Measurements from ENCODE around the gene PROSER3. TPM values are rescaled to one million over a fixed set of nuclear protein-coding genes. Genes with fewer than 3 reads are reported as not detected.

Gene PROSER3
- total and polyA plus RNA-seq, 9 of the 15 experiments (the other 6 are each of a cell fraction or from before 2014, with no cell fraction given), result 1.0 to 39.5 (median 5.1) TPM

DNA sequence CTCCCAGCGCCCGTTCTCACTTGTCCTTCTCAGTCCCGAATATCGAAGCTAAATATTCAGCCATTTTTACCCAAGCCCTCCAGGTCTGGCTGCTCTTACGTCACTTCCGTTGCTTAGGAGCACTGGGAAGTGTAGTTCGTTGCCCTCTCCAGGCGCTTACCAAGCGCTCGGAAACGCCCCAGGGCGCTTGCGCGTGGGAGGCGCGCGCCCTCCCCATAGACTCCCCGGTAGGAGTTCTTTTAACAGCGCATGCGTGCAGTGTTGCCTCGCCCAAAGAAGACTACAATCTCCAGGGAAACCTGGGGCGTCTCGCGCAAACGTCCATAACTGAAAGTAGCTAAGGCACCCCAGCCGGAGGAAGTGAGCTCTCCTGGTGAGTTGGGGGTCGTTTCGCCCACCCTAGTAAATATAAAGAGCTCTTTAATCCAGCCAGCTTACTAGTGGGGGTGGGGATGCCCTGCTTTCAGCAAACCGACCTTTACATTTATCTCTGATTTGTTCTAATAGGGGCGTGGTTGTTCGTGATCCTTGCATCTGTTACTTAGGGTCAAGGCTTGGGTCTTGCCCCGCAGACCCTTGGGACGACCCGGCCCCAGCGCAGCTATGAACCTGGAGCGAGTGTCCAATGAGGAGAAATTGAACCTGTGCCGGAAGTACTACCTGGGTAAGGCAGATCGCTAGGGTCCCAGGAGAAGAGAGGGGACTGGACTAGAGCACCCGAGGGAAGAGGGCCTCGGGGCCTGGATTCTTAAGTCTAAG lies 12.5 kb upstream of the PROSER3 start, which contains the start of the genes PSENEN and U2AF1L4 (continued):
- TF ChIP-seq, protein P1, sequence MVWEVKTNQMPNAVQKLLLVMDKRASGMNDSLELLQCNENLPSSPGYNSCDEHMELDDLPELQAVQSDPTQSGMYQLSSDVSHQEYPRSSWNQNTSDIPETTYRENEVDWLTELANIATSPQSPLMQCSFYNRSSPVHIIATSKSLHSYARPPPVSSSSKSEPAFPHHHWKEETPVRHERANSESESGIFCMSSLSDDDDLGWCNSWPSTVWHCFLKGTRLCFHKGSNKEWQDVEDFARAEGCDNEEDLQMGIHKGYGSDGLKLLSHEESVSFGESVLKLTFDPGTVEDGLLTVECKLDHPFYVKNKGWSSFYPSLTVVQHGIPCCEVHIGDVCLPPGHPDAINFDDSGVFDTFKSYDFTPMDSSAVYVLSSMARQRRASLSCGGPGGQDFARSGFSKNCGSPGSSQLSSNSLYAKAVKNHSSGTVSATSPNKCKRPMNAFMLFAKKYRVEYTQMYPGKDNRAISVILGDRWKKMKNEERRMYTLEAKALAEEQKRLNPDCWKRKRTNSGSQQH (CRISPR knock-in tag; IDR thresholded peaks at IDR 0.05), result no peak
- TF ChIP-seq SRSF1 (IDR thresholded peaks at IDR 0.05; ENCODE audit: low read depth, low read length) (no peak), CREBBP (IDR thresholded peaks at IDR 0.05; ENCODE audit: low read depth, low read length) (no peak), SETDB1 (IDR thresholded peaks at IDR 0.05; ENCODE audit: low read length) (no peak), SNIP1 (IDR thresholded peaks at IDR 0.05; ENCODE audit: low read depth) (no peak), ZFP30 (CRISPR knock-in tag; IDR thresholded peaks at IDR 0.05; ENCODE audit: borderline replicate concordance) (no peak), NFIX (CRISPR knock-in tag; IDR thresholded peaks at IDR 0.05; ENCODE audit: low read depth) (no peak), HDAC6 (IDR thresholded peaks at IDR 0.05; ENCODE audit: low read depth, low read length) (no peak), ARNT (IDR thresholded peaks at IDR 0.05) (no peak), NRF1 (conservative IDR thresholded peaks at IDR 0.05 in 1 of 2, IDR thresholded peaks at IDR 0.05 in 1 of 2) (peak; percentile 99), ZNF584 (CRISPR knock-in tag; IDR thresholded peaks at IDR 0.05; ENCODE audit: low read depth) (no peak), ESRRB (CRISPR knock-in tag; IDR thresholded peaks at IDR 0.05; ENCODE audit: borderline replicate concordance) (no peak), NR2C2 (CRISPR knock-in tag; IDR thresholded peaks at IDR 0.05) (no peak), NR2C2 (tag; IDR thresholded peaks at IDR 0.05) (peak; percentile 93), NFYB (IDR thresholded peaks at IDR 0.05; ENCODE audit: extremely low read depth, insufficient read length) (no peak), ZNF12 (CRISPR knock-in tag; IDR thresholded peaks at IDR 0.05) (no peak)
- TF ChIP-seq, protein P2, sequence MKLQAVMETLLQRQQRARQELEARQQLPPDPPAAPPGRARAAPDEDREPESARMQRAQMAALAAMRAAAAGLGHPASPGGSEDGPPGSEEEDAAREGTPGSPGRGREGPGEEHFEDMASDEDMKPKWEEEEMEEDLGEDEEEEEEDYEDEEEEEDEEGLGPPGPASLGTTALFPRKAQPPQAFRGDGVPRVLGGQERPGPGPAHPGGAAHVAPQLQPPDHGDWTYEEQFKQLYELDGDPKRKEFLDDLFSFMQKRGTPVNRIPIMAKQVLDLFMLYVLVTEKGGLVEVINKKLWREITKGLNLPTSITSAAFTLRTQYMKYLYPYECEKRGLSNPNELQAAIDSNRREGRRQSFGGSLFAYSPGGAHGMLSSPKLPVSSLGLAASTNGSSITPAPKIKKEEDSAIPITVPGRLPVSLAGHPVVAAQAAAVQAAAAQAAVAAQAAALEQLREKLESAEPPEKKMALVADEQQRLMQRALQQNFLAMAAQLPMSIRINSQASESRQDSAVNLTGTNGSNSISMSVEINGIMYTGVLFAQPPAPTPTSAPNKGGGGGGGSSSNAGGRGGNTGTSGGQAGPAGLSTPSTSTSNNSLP (IDR thresholded peaks at IDR 0.05; ENCODE audit: borderline replicate concordance, low read depth, low read length), result no peak
- TF ChIP-seq, protein P3, sequence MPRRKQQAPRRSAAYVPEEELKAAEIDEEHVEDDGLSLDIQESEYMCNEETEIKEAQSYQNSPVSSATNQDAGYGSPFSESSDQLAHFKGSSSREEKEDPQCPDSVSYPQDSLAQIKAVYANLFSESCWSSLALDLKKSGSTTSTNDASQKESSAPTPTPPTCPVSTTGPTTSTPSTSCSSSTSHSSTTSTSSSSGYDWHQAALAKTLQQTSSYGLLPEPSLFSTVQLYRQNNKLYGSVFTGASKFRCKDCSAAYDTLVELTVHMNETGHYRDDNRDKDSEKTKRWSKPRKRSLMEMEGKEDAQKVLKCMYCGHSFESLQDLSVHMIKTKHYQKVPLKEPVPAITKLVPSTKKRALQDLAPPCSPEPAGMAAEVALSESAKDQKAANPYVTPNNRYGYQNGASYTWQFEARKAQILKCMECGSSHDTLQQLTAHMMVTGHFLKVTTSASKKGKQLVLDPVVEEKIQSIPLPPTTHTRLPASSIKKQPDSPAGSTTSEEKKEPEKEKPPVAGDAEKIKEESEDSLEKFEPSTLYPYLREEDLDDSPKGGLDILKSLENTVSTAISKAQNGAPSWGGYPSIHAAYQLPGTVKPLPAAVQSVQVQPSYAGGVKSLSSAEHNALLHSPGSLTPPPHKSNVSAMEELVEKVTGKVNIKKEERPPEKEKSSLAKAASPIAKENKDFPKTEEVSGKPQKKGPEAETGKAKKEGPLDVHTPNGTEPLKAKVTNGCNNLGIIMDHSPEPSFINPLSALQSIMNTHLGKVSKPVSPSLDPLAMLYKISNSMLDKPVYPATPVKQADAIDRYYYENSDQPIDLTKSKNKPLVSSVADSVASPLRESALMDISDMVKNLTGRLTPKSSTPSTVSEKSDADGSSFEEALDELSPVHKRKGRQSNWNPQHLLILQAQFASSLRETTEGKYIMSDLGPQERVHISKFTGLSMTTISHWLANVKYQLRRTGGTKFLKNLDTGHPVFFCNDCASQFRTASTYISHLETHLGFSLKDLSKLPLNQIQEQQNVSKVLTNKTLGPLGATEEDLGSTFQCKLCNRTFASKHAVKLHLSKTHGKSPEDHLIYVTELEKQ (CRISPR knock-in tag; IDR thresholded peaks at IDR 0.05), result no peak
- TF ChIP-seq, protein P4, sequence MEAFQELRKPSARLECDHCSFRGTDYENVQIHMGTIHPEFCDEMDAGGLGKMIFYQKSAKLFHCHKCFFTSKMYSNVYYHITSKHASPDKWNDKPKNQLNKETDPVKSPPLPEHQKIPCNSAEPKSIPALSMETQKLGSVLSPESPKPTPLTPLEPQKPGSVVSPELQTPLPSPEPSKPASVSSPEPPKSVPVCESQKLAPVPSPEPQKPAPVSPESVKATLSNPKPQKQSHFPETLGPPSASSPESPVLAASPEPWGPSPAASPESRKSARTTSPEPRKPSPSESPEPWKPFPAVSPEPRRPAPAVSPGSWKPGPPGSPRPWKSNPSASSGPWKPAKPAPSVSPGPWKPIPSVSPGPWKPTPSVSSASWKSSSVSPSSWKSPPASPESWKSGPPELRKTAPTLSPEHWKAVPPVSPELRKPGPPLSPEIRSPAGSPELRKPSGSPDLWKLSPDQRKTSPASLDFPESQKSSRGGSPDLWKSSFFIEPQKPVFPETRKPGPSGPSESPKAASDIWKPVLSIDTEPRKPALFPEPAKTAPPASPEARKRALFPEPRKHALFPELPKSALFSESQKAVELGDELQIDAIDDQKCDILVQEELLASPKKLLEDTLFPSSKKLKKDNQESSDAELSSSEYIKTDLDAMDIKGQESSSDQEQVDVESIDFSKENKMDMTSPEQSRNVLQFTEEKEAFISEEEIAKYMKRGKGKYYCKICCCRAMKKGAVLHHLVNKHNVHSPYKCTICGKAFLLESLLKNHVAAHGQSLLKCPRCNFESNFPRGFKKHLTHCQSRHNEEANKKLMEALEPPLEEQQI (IDR thresholded peaks at IDR 0.05), result no peak

Data from K562 (cell line).